GM21447 (cell line): ENCODE results near the gene SDF2L1.
"Not testable (repeated sequence)": the region's sequence is repeated elsewhere in the genome, so short reads cannot be mapped to it uniquely, and the experiment has no call there.

Source experiments
- ATAC-seq: cut with Tn5 transposase; IDR thresholded peaks from one replicate; pipeline ENCODE4 v1.9.1; 2021; ENCODE audit not compliant: unreplicated experiment

The SDF2L1 gene

GRCh38 chr22:21636629-21637218 is 5.4 kb upstream of the SDF2L1 start:
- ATAC-seq: no peak

- not testable (repeated sequence) for ATAC-seq
These were observed 4.7 kb upstream of the SDF2L1 start for GRCh38 chr22:21637450-21637849.

GRCh38 chr22:21639359-21639758 is 2.7 kb upstream of the SDF2L1 start:
- ATAC-seq: no peak

- ATAC-seq: no peak
These were observed 1.3 kb upstream of the SDF2L1 start for GRCh38 chr22:21640810-21641209.

GRCh38 chr22:21641417-21641788 is 699 bp upstream of the SDF2L1 start:
- ATAC-seq: no peak

GRCh38 chr22:21642584-21643448 is 714 bp downstream of the SDF2L1 start:
- ATAC-seq: no peak

- no peak for ATAC-seq
These were observed 1.6 kb downstream of the SDF2L1 start for GRCh38 chr22:21643533-21644357.

- not testable (repeated sequence) for ATAC-seq
These were observed 3.4 kb downstream of the SDF2L1 start for GRCh38 chr22:21645513-21645912.

GRCh38 chr22:21646608-21647590 is 4.8 kb downstream of the SDF2L1 start:
- ATAC-seq: no peak

- ATAC-seq: no peak
These were observed 8.2 kb downstream of the SDF2L1 start for GRCh38 chr22:21650280-21650679.

GRCh38 chr22:21650823-21651520 is 8.9 kb downstream of the SDF2L1 start:
- ATAC-seq: no peak

GRCh38 chr22:21651521-21652009 is 9.5 kb downstream of the SDF2L1 start:
- peak; percentile 19 for ATAC-seq

- peak; percentile 87 for ATAC-seq
These were observed 10.0 kb downstream of the SDF2L1 start for GRCh38 chr22:21652010-21652546.

GRCh38 chr22:21652547-21653545 is 10.7 kb downstream of the SDF2L1 start:
- ATAC-seq: peak; percentile 7

GRCh38 chr22:21657020-21657359 is 14.9 kb downstream of the SDF2L1 start:
- ATAC-seq: no peak

- peak; percentile 61 for ATAC-seq
These were observed 15.4 kb downstream of the SDF2L1 start for GRCh38 chr22:21657360-21658032.

GRCh38 chr22:21659864-21660525 is 17.9 kb downstream of the SDF2L1 start:
- ATAC-seq: no peak
